ENCODE measurements around the gene FTO. TPM values are rescaled to one million over a fixed set of nuclear protein-coding genes. Genes with fewer than 3 reads are reported as not detected.

FTO gene
- total and polyA plus RNA-seq, 7 experiments from 2014 or later = 47.2 to 104 (median 58.3) TPM

DNA sequence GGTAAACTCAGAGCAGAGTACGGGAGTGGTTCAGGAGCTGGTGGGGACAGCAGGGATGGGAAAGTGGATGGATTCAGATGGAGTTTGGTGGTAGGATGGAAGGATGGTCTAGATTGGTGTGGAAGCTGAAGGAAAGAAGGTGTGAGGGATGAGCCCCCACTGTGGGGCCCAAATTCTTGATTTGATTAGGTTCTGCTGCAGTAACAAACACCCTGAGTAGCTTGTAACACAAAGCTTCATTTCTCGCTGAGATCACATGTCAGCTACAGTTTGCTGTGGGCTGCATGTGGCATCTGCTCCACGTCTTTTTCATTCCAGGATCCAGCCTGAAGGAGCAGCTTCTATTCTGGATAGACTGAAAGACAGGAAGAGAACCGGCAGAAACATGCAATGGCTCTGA is 438.8 kb downstream of the FTO start:
- H3K27me3 Mint-ChIP-seq = peaks cover 5 to 58% (median 25%) of the 10 kb centered on the region in 5 donors
- no peak for ATAC-seq
- Histone ChIP-seq H3K4me1 (ENCODE audit: control insufficient read depth in 2 of 2, insufficient read depth in 2 of 2, low read length in 2 of 2) (no peaks in the 10 kb centered on the region), H3K27me3 (ENCODE audit: control insufficient read depth in 2 of 2, insufficient read depth in 2 of 2, low read length in 2 of 2) (no peaks in the 10 kb centered on the region), H3K4me3 (ENCODE audit: low read length) (no peak overlapping the region), H3K9me3 (ENCODE audit: control insufficient read depth in 2 of 3, low read length in 3 of 3) (no peaks in the 10 kb centered on the region), H3K27ac (ENCODE audit: low read depth, low read length) (no peak overlapping the region), H3K36me3 (ENCODE audit: control insufficient read depth in 2 of 3, insufficient read depth in 3 of 3, low read length in 3 of 3) (no peaks in the 10 kb centered on the region)
- no peak overlapping the region for H3K4me3 Mint-ChIP-seq
- no peak overlapping the region for H3K27ac Mint-ChIP-seq
- peaks cover 0 to 3% (median 0%) of the 10 kb centered on the region in 7 donors for H3K4me1 Mint-ChIP-seq
- no peak for DNase-seq
- POLR2A ChIA-PET = no interaction called here
- CTCF ChIA-PET = no interaction called here
- no peaks in the 10 kb centered on the region for H3K36me3 Mint-ChIP-seq
- H3K9me3 Mint-ChIP-seq = peaks cover 0 to 7% (median 0%) of the 10 kb centered on the region in 11 donors
- intact Hi-C loops (cut with micrococcal nuclease) = no loop called here

DNA sequence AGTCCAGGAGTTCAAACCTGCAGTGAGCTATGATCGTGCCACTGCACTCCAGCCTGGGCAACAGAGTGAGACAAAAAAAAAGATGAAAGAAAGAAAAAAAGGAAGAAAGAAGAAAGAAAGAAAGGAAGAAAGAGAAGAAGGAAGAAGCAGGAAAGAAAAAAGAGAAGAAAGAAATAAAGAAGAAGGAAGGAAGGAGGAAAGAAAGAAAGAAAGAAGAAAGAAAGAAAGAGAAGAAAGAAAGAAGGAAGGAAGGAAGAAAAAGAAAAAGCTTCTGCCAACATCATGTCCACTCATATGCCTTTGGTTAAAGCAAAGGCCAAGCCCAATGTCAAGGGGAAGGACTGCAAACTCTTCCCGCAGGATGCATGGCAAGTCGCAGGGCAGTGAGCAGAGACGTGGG is 439.5 kb downstream of the FTO start:
- peak overlapping the region in 1 of 10 donors; percentile 4 for H3K4me3 Mint-ChIP-seq
- ATAC-seq (no peak), DNase-seq (no peak)
- Histone ChIP-seq H3K36me3 (ENCODE audit: control insufficient read depth in 2 of 3, insufficient read depth in 3 of 3, low read length in 3 of 3) (no peaks in the 10 kb centered on the region), H3K4me3 (ENCODE audit: low read length) (no peak overlapping the region), H3K27me3 (ENCODE audit: control insufficient read depth in 2 of 2, insufficient read depth in 2 of 2, low read length in 2 of 2) (no peaks in the 10 kb centered on the region), H3K4me1 (ENCODE audit: control insufficient read depth in 2 of 2, insufficient read depth in 2 of 2, low read length in 2 of 2) (no peaks in the 10 kb centered on the region), H3K9me3 (ENCODE audit: control insufficient read depth in 2 of 3, low read length in 3 of 3) (no peaks in the 10 kb centered on the region), H3K27ac (ENCODE audit: low read depth, low read length) (no peak overlapping the region)
- ChIA-PET POLR2A (no interaction called here), CTCF (interaction anchor here (0.7 kb wide), 1 partner anchor 1610 kb away, joined by 4 read pairs; no protein-coding TSS in a partner anchor)
- H3K4me1 Mint-ChIP-seq = peaks cover 0 to 3% (median 0%) of the 10 kb centered on the region in 7 donors
- peaks cover 0 to 5% (median 0%) of the 10 kb centered on the region in 11 donors for H3K9me3 Mint-ChIP-seq
- H3K27ac Mint-ChIP-seq = no peak overlapping the region
- no peaks in the 10 kb centered on the region for H3K36me3 Mint-ChIP-seq
- H3K27me3 Mint-ChIP-seq = peaks cover 5 to 55% (median 21%) of the 10 kb centered on the region in 5 donors
- intact Hi-C loops (cut with micrococcal nuclease) = no loop called here

GRCh38 chr16:54143934-54144571 is 440.1 kb downstream of the FTO start:
- peaks cover 0 to 3% (median 0%) of the 10 kb centered on the region in 11 donors for H3K9me3 Mint-ChIP-seq
- no peak overlapping the region for H3K4me3 Mint-ChIP-seq

GRCh38 chr16:54144572-54144947 is 440.6 kb downstream of the FTO start:
- Histone ChIP-seq H3K4me3 (ENCODE audit: low read length) (no peak overlapping the region), H3K27me3 (ENCODE audit: control insufficient read depth in 2 of 2, insufficient read depth in 2 of 2, low read length in 2 of 2) (no peaks in the 10 kb centered on the region), H3K4me1 (ENCODE audit: control insufficient read depth in 2 of 2, insufficient read depth in 2 of 2, low read length in 2 of 2) (no peaks in the 10 kb centered on the region), H3K36me3 (ENCODE audit: control insufficient read depth in 2 of 3, insufficient read depth in 3 of 3, low read length in 3 of 3) (no peaks in the 10 kb centered on the region), H3K27ac (ENCODE audit: low read depth, low read length) (no peak overlapping the region), H3K9me3 (ENCODE audit: control insufficient read depth in 2 of 3, low read length in 3 of 3) (no peaks in the 10 kb centered on the region)
- Mint-ChIP-seq H3K27ac (no peak overlapping the region), H3K9me3 (peaks cover 0 to 3% (median 0%) of the 10 kb centered on the region in 11 donors), H3K4me1 (peaks cover 0 to 3% (median 0%) of the 10 kb centered on the region in 7 donors), H3K4me3 (no peak overlapping the region), H3K27me3 (peaks cover 5 to 44% (median 21%) of the 10 kb centered on the region in 5 donors), H3K36me3 (no peaks in the 10 kb centered on the region)
- ChIA-PET CTCF (no interaction called here), POLR2A (no interaction called here)
- DNase-seq = no peak
- intact Hi-C loops (cut with micrococcal nuclease) = no loop called here
- no peak for ATAC-seq

More at GRCh38 chr16:54143934-54144571, 440.1 kb downstream of the FTO start:
- ChIA-PET POLR2A (no interaction called here), CTCF (interaction anchor here (0.7 kb wide), 1 partner anchor 1609 kb away, joined by 4 read pairs; no protein-coding TSS in a partner anchor)
- intact Hi-C loops (cut with micrococcal nuclease) = no loop called here
- H3K4me3 ChIP-seq (ENCODE audit: low read length) = no peak overlapping the region
- DNase-seq (no peak), ATAC-seq (no peak)
- H3K27me3 ChIP-seq (ENCODE audit: control insufficient read depth in 2 of 2, insufficient read depth in 2 of 2, low read length in 2 of 2) = no peaks in the 10 kb centered on the region
- H3K4me1 ChIP-seq (ENCODE audit: control insufficient read depth in 2 of 2, insufficient read depth in 2 of 2, low read length in 2 of 2) = no peaks in the 10 kb centered on the region
- H3K9me3 ChIP-seq (ENCODE audit: control insufficient read depth in 2 of 3, low read length in 3 of 3) = no peaks in the 10 kb centered on the region
- Mint-ChIP-seq H3K27ac (no peak overlapping the region), H3K36me3 (no peaks in the 10 kb centered on the region), H3K4me1 (peaks cover 0 to 3% (median 0%) of the 10 kb centered on the region in 7 donors), H3K27me3 (peaks cover 5 to 49% (median 23%) of the 10 kb centered on the region in 5 donors)
- H3K27ac ChIP-seq (ENCODE audit: low read depth, low read length) = no peak overlapping the region
- H3K36me3 ChIP-seq (ENCODE audit: control insufficient read depth in 2 of 3, insufficient read depth in 3 of 3, low read length in 3 of 3) = no peaks in the 10 kb centered on the region

GRCh38 chr16:54145881-54146280 is 441.9 kb downstream of the FTO start:
- peaks cover 0 to 3% (median 0%) of the 10 kb centered on the region in 11 donors for H3K9me3 Mint-ChIP-seq
- ATAC-seq (no peak), DNase-seq (no peak)
- H3K27me3 Mint-ChIP-seq = peaks cover 5 to 42% (median 21%) of the 10 kb centered on the region in 5 donors
- no peak overlapping the region for H3K4me3 Mint-ChIP-seq
- H3K27me3 ChIP-seq (ENCODE audit: control insufficient read depth in 2 of 2, insufficient read depth in 2 of 2, low read length in 2 of 2) = no peaks in the 10 kb centered on the region
- no peaks in the 10 kb centered on the region for H3K36me3 Mint-ChIP-seq
- CTCF ChIA-PET = no interaction called here
- H3K4me3 ChIP-seq (ENCODE audit: low read length) = no peak overlapping the region
- POLR2A ChIA-PET = no interaction called here
- H3K27ac ChIP-seq (ENCODE audit: low read depth, low read length) = no peak overlapping the region
- no peaks in the 10 kb centered on the region for H3K4me1 ChIP-seq (ENCODE audit: control insufficient read depth in 2 of 2, insufficient read depth in 2 of 2, low read length in 2 of 2)
- no peaks in the 10 kb centered on the region for H3K36me3 ChIP-seq (ENCODE audit: control insufficient read depth in 2 of 3, insufficient read depth in 3 of 3, low read length in 3 of 3)
- H3K9me3 ChIP-seq (ENCODE audit: control insufficient read depth in 2 of 3, low read length in 3 of 3) = no peaks in the 10 kb centered on the region
- no peak overlapping the region for H3K27ac Mint-ChIP-seq
- intact Hi-C loops (cut with micrococcal nuclease) = no loop called here
- H3K4me1 Mint-ChIP-seq = peaks cover 0 to 3% (median 0%) of the 10 kb centered on the region in 7 donors

GRCh38 chr16:54148974-54149373 is 445.0 kb downstream of the FTO start:
- Histone ChIP-seq H3K36me3 (ENCODE audit: control insufficient read depth in 2 of 3, insufficient read depth in 3 of 3, low read length in 3 of 3) (no peaks in the 10 kb centered on the region), H3K27ac (ENCODE audit: low read depth, low read length) (no peak overlapping the region), H3K4me3 (ENCODE audit: low read length) (no peak overlapping the region), H3K4me1 (ENCODE audit: control insufficient read depth in 2 of 2, insufficient read depth in 2 of 2, low read length in 2 of 2) (no peaks in the 10 kb centered on the region), H3K9me3 (ENCODE audit: control insufficient read depth in 2 of 3, low read length in 3 of 3) (no peaks in the 10 kb centered on the region), H3K27me3 (ENCODE audit: control insufficient read depth in 2 of 2, insufficient read depth in 2 of 2, low read length in 2 of 2) (no peaks in the 10 kb centered on the region)
- CTCF ChIA-PET = interaction anchor here (0.7 kb wide), 1 partner anchor 31 kb away, joined by 3 read pairs; no protein-coding TSS in a partner anchor
- intact Hi-C loops (cut with micrococcal nuclease) = no loop called here
- POLR2A ChIA-PET = no interaction called here
- no peaks in the 10 kb centered on the region for H3K4me1 Mint-ChIP-seq
- H3K27ac Mint-ChIP-seq = no peak overlapping the region
- H3K36me3 Mint-ChIP-seq = no peaks in the 10 kb centered on the region
- peaks cover 0 to 23% (median 9%) of the 10 kb centered on the region in 5 donors for H3K27me3 Mint-ChIP-seq
- no peak for DNase-seq
- no peak overlapping the region for H3K4me3 Mint-ChIP-seq
- peaks cover 0 to 1% (median 0%) of the 10 kb centered on the region in 11 donors for H3K9me3 Mint-ChIP-seq
- ATAC-seq = no peak

- ATAC-seq (no peak), DNase-seq (no peak)
- intact Hi-C loops (cut with micrococcal nuclease) = no loop called here
- ChIA-PET CTCF (no interaction called here), POLR2A (no interaction called here)
- no peak overlapping the region for H3K4me3 ChIP-seq (ENCODE audit: low read length)
- H3K4me1 ChIP-seq (ENCODE audit: control insufficient read depth in 2 of 2, insufficient read depth in 2 of 2, low read length in 2 of 2) = no peaks in the 10 kb centered on the region
- H3K36me3 ChIP-seq (ENCODE audit: control insufficient read depth in 2 of 3, insufficient read depth in 3 of 3, low read length in 3 of 3) = no peaks in the 10 kb centered on the region
- Mint-ChIP-seq H3K36me3 (no peaks in the 10 kb centered on the region), H3K4me1 (no peaks in the 10 kb centered on the region), H3K27ac (no peak overlapping the region), H3K27me3 (peaks cover 7 to 30% (median 9%) of the 10 kb centered on the region in 5 donors), H3K4me3 (no peak overlapping the region), H3K9me3 (peaks cover 0 to 10% (median 1%) of the 10 kb centered on the region in 11 donors)
- H3K9me3 ChIP-seq (ENCODE audit: control insufficient read depth in 2 of 3, low read length in 3 of 3) = no peaks in the 10 kb centered on the region
- H3K27ac ChIP-seq (ENCODE audit: low read depth, low read length) = no peak overlapping the region
- no peaks in the 10 kb centered on the region for H3K27me3 ChIP-seq (ENCODE audit: control insufficient read depth in 2 of 2, insufficient read depth in 2 of 2, low read length in 2 of 2)
Measured at GRCh38 chr16:54150861-54151260, 446.9 kb downstream of the FTO start.

Measured in naive thymus-derived CD4-positive, alpha-beta T cell (primary cell).